Thoracic aorta (tissue), 2 donors: Measurements from ENCODE around the gene NOL4L. TPM values are rescaled to one million over a fixed set of nuclear protein-coding genes. Genes with fewer than 3 reads are reported as not detected.
"Not testable (repeated sequence)": the region's sequence is repeated elsewhere in the genome, so short reads cannot be mapped to it uniquely, and the experiment has no call there.

Experiments
- ATAC-seq: fragments of 150-250 bp; one replicate; pipeline ENCODE4 v1.8.0; 2017; ENCODE audit warnings: low read depth; ENCODE audit not compliant: insufficient number of reproducible peaks, low FRiP score
- DNase-seq: peaks from one replicate; pipeline ENCODE4 v3.0.0-alpha.2; 2020; ENCODE audit warnings: low spot score
- H3K27ac ChIP-seq, 2 donors: fragments of 200-600 bp; sonication (generic); 1 replicate in 1 of 2; 2 replicates in 1 of 2; pipeline ENCODE4 v1.5.1; 2016; ENCODE audit warnings: mild to moderate bottlenecking in 2 of 2, moderate library complexity in 2 of 2
- H3K27me3 ChIP-seq: fragments of 200-600 bp; sonication (generic); replicated peaks from 2 replicates; pipeline ENCODE4 v1.6.0; 2016; ENCODE audit warnings: mild to moderate bottlenecking; ENCODE audit not compliant: insufficient read depth
- H3K36me3 ChIP-seq: fragments of 200-600 bp; sonication (generic); one replicate; pipeline ENCODE4 v1.5.1; 2016
- H3K4me1 ChIP-seq, 2 donors: fragments of 200-600 bp; sonication (generic); 1 replicate in 1 of 2; 2 replicates in 1 of 2; pipeline versions ENCODE4 v1.5.1 to v1.6.0; 2016; ENCODE audit warnings: low read depth in 2 of 2, mild to moderate bottlenecking in 1 of 2; ENCODE audit not compliant: control insufficient read depth in 1 of 2
- H3K4me3 ChIP-seq: fragments of 200-600 bp; sonication (generic); 2 replicates; pipeline ENCODE4 v1.5.1; 2016; ENCODE audit warnings: mild to moderate bottlenecking
- H3K9me3 ChIP-seq: fragments of 200-600 bp; sonication (generic); 2 replicates; pipeline ENCODE4 v1.5.1; 2016
- total RNA-seq, 2 donors: library from RNA; depleted of rRNA; stranded (reverse); fragments of >200 nt; gene quantifications; one replicate each; pipeline versions ENCODE4 v1.1.0 to v1.2.3, GENCODE V29; 2016
- TF ChIP-seq, protein P1 (sequence below): fragments of 200-600 bp; sonication (generic); IDR thresholded peaks from one replicate; pipeline ENCODE4 v1.5.1; 2019; ENCODE audit warnings: antibody characterized with exemption

NOL4L gene
- total RNA-seq, 2 donors from 2014 or later, result 17.5 to 23.7 TPM

DNA sequence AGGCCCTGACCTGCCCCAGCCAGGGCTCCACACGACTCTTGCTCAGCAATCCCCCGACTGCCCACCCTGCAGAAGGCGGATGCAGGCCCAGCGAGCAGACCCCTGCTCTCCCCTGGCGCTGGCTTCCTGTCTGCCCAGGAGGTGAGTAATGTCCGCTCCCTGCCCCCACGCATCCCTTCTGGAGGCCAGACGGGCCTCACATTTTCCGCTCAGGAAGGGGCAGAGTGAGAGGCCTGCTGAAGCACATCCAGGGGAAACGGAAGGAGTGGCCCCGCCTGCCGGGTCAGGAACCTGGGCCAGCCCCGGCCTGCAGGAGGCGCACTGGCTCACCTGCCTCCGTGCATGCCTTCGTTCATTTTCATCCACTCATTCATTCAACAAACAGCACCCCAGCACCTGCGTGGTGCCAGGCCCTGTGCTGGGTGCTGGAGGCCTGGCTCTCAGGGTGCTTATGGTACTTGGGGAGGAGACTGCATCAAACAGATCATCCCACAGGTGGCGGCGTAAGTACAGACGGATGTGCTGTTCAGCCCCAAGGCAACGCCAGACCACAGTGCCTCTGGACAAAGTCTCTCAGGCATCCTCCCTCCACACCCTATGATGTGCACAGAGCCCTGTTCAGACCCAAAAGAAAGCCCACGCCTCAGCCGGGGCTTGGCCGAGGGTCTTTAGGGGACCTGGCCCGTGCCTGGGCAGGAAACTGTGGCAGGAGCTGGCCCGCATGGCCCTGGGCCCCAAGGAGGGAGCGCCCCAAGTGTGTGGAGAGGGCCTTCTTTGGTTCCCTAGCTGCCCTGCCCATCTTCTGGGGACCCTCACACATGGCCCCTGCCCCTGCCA lies 114.9 kb downstream of the NOL4L start:
- no peaks in the 10 kb centered on the region for H3K36me3 ChIP-seq
- H3K4me3 ChIP-seq, result no peak overlapping the region
- peaks cover 7 to 16% of the 10 kb centered on the region in 2 donors for H3K4me1 ChIP-seq
- no peaks in the 10 kb centered on the region for H3K9me3 ChIP-seq
- DNase-seq (no peak), ATAC-seq (no peak)
- TF ChIP-seq, protein P1, sequence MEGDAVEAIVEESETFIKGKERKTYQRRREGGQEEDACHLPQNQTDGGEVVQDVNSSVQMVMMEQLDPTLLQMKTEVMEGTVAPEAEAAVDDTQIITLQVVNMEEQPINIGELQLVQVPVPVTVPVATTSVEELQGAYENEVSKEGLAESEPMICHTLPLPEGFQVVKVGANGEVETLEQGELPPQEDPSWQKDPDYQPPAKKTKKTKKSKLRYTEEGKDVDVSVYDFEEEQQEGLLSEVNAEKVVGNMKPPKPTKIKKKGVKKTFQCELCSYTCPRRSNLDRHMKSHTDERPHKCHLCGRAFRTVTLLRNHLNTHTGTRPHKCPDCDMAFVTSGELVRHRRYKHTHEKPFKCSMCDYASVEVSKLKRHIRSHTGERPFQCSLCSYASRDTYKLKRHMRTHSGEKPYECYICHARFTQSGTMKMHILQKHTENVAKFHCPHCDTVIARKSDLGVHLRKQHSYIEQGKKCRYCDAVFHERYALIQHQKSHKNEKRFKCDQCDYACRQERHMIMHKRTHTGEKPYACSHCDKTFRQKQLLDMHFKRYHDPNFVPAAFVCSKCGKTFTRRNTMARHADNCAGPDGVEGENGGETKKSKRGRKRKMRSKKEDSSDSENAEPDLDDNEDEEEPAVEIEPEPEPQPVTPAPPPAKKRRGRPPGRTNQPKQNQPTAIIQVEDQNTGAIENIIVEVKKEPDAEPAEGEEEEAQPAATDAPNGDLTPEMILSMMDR, result no peak
- H3K27me3 ChIP-seq, result no peaks in the 10 kb centered on the region
- H3K27ac ChIP-seq, result no peak overlapping the region

DNA sequence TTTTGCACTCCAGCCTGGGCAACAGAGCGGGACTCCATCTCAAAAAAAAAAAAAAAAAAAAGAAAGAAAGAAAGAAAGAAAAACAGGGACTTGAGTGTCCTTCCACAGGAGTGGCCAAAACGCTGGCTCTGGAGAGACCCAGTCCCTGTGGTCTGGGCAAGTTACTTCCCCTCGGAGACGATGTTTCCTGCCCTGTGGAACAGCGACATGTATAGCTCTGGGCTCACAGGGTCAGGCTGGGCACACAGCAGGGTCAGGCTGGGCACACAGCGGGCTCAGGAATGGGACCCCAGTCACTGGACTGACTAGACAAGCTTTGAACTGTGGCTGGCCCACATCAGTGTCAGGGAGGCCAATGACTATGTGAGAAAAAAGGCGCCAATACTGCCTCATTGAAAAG lies 116.3 kb downstream of the NOL4L start:
- Histone ChIP-seq H3K27ac (no peak overlapping the region), H3K9me3 (no peaks in the 10 kb centered on the region), H3K27me3 (no peaks in the 10 kb centered on the region), H3K4me3 (no peak overlapping the region), H3K36me3 (no peaks in the 10 kb centered on the region), H3K4me1 (peaks cover 0 to 2% of the 10 kb centered on the region in 2 donors)
- DNase-seq (no peak), ATAC-seq (no peak)
- TF ChIP-seq, protein P1, result no peak

DNA sequence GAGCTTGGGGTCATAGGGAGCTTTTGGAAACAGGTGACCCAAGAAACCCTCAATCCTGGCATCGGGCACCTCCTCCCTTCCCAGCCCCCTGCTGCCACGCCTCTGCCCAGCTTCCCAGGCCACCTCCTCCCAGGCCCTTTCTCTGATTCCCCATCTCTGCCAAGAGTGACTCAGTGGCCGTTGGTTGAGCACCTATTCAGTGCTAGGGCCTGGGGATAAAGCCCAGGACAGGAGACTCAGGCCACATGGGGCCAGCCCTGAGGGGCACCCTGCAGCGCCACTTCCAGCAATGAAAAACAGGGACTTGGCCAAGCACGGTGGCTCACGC lies 116.9 kb downstream of the NOL4L start:
- Histone ChIP-seq H3K4me1 (no peaks in the 10 kb centered on the region), H3K9me3 (no peaks in the 10 kb centered on the region), H3K4me3 (no peak overlapping the region), H3K36me3 (no peaks in the 10 kb centered on the region), H3K27ac (no peak overlapping the region), H3K27me3 (no peaks in the 10 kb centered on the region)
- ATAC-seq, result no peak
- DNase-seq, result no peak
- TF ChIP-seq, protein P1, result no peak

DNA sequence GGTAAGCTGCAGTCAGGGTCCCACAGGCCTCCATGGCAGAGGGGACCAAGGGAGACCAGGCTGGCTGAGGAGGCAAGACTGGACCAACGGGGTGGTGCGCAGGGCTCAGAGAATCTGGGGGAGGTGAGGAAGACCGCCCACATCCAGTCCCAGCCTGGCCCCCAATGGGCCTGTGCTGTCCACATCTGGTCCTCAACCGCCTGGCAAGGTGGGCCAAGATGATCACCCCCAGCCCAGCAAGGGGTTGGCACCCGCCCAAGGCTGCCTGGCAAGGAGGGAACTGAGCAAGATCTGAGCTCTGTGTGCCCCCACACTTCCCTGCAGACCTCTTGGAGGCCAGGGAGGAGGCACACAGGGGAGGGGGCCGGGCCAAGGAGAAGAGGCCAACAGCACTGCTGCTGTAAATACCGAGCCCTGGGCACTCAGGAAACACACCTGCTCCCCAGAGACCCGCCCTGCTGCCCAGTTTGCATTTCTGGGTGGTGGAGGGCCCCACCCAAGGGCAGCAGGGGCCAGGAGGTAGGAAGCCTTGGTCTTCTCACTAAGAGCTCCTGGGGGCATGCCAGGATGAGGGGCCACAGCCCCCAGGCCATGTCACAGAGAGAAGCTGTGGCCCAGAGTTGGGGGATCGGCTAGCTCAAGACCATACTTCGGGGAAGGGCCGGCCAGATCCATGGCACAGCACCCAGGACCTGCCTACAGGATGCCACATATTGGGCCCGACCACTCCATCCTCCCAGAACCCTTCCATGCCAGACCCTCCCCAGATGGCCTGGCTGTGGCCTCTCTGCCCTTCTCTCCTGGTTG lies 117.4 kb downstream of the NOL4L start:
- Histone ChIP-seq H3K9me3 (no peaks in the 10 kb centered on the region), H3K27ac (no peak overlapping the region), H3K4me1 (no peaks in the 10 kb centered on the region), H3K27me3 (no peaks in the 10 kb centered on the region), H3K36me3 (no peaks in the 10 kb centered on the region), H3K4me3 (no peak overlapping the region)
- TF ChIP-seq, protein P1, result no peak
- no peak for ATAC-seq
- DNase-seq, result no peak

DNA sequence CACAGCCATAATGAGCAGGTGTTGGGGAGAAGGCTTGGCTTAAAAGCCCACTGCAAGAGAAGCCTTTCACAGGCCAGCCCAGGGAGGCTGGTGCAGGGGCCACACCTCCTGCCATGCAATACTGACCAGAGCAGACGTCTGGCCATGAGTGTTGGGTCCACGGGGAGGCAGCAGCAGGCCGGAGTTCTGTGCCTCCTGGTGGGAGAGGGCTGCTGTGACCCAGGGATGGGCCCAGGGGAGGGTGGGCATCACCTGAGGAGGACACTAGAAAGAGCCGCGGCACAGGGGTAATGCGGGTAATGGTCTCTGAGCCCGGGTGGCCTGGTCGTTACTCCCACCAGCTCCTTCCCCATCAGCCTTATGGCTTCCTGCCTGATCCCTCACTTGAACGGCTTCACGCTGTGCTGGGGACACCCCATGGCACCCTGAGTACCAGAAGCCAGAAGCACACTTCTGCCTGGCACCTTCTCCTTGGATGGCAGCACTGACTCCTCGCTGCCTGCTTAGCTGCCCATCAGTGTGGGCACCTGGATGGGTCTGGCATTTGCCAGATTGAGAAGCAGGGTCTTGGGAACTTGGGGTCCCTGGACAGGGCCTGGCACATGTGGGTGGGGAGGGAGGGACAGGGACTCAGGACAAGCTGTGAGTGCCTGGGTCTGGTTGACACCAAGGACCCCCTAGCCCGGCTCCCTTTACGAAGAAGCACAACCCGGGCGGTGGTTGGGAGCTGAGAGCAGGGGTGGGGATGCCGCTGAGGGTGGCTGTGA lies 118.2 kb downstream of the NOL4L start:
- H3K36me3 ChIP-seq, result no peaks in the 10 kb centered on the region
- TF ChIP-seq, protein P1, result no peak
- ATAC-seq, result no peak
- H3K4me1 ChIP-seq, result no peaks in the 10 kb centered on the region
- no peaks in the 10 kb centered on the region for H3K27me3 ChIP-seq
- H3K9me3 ChIP-seq, result no peaks in the 10 kb centered on the region
- H3K27ac ChIP-seq, result no peak overlapping the region
- DNase-seq, result no peak
- H3K4me3 ChIP-seq, result no peak overlapping the region

DNA sequence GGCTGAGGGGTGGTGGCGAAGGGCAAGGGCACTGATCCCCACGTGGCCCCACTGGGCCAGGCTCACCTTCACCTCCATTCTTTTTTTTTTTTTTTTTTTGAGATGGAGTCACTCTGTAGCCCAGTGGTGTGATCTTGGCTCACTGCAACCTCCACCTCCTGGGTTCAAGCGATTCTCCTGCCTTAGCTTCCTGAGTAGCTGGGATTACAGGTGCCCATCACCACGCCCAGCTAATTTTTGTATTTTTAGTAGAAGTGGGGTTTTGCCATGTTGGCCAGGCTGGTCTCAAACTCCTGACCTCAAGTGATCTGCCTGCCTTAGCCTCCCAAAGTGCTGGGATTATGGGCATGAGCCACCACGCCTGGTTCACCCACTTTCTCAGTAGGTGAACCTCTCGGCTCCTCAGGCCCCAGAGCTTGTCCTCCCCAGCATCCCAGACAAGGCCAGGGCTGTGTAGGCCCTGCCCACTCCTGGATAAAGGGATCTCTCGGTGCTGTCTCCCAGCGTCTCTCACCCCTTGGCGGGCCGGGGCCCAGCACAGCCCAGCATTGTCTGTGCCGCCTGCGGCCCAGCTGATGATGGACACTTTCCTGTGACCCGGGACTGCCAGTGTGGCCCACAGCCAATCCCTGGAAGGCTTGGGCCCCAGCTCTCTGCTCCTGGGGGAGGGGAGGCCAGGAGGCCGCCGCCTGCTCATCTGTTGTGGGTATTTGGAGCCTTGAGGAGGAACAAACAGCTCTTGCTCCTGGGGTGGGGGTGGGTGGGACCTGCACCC lies 119.0 kb downstream of the NOL4L start:
- H3K27me3 ChIP-seq, ATAC-seq, H3K9me3 ChIP-seq, H3K36me3 ChIP-seq, H3K27ac ChIP-seq, DNase-seq, H3K4me1 ChIP-seq, H3K4me3 ChIP-seq: not testable (repeated sequence)
